GM21360 (cell line): ENCODE results near the gene UBIAD1.
A peak's percentile ranks its signal among the peaks of the same experiment; 100 is the strongest.
"Not testable (repeated sequence)": the region's sequence is repeated elsewhere in the genome, so short reads cannot be mapped to it uniquely, and the experiment has no call there.

Experiments used
- ATAC-seq: cut with Tn5 transposase; IDR thresholded peaks from one replicate; pipeline ENCODE4 v1.9.1; 2021; ENCODE audit warnings: mild to moderate bottlenecking, moderate library complexity; ENCODE audit not compliant: unreplicated experiment

The UBIAD1 gene

GRCh38 chr1:11272832-11273594 is at the start of gene UBIAD1:
Gene UBIAD1 (plus strand): TSS chr1:11273198. CDS start chr1:11273532, 334 bp downstream.
- peak; percentile 83 for ATAC-seq

- peak; percentile 62 for ATAC-seq
These were observed 45.6 kb upstream of the UBIAD1 start for GRCh38 chr1:11227106-11228077.

GRCh38 chr1:11229203-11229602 is 43.8 kb upstream of the UBIAD1 start:
- ATAC-seq, result no peak

- no peak for ATAC-seq
These were observed 39.8 kb upstream of the UBIAD1 start for GRCh38 chr1:11233208-11233607.

- no peak for ATAC-seq
These were observed 35.6 kb upstream of the UBIAD1 start for GRCh38 chr1:11237356-11237755.

- ATAC-seq, result no peak
These were observed 34.7 kb upstream of the UBIAD1 start for GRCh38 chr1:11238311-11238710.

- ATAC-seq, result no peak
These were observed 27.8 kb upstream of the UBIAD1 start for GRCh38 chr1:11245248-11245647.

GRCh38 chr1:11245904-11246719 is 26.9 kb upstream of the UBIAD1 start:
- ATAC-seq, result no peak

- no peak for ATAC-seq
These were observed 24.8 kb upstream of the UBIAD1 start for GRCh38 chr1:11248169-11248568.

GRCh38 chr1:11252538-11252937 is 20.5 kb upstream of the UBIAD1 start:
- no peak for ATAC-seq

- no peak for ATAC-seq
These were observed 19.8 kb upstream of the UBIAD1 start for GRCh38 chr1:11253226-11253625.

- ATAC-seq, result no peak
These were observed 16.7 kb upstream of the UBIAD1 start for GRCh38 chr1:11256299-11256698.

GRCh38 chr1:11262171-11263049 is 10.6 kb upstream of the UBIAD1 start, which contains the start of gene MTOR:
Gene MTOR (minus strand): TSS chr1:11262551. CDS start chr1:11259409, 3,142 bp downstream.
- ATAC-seq, result peak; percentile 94

- no peak for ATAC-seq
These were observed 6.5 kb upstream of the UBIAD1 start for GRCh38 chr1:11266268-11267074.

- ATAC-seq, result not testable (repeated sequence)
These were observed 5.4 kb upstream of the UBIAD1 start for GRCh38 chr1:11267350-11268337.

- no peak for ATAC-seq
These were observed 510 bp upstream of the UBIAD1 start for GRCh38 chr1:11272544-11272831.

- peak; percentile 42 for ATAC-seq
These were observed 717 bp downstream of the UBIAD1 start for GRCh38 chr1:11273595-11274234.
